GM10248 (cell line): Measurements from ENCODE around the gene PANK3.
"Not testable (repeated sequence)": the region's sequence is repeated elsewhere in the genome, so short reads cannot be mapped to it uniquely, and the experiment has no call there.

Experiments used
- CTCF ChIA-PET: fragments of 300-600 bp; sonication (Branson Sonifier 250); formaldehyde crosslinking; extraction: SDS; loops from one replicate; lab custom pipeline; 2021; ENCODE audit warnings: antibody characterized with exemption; lab: Yijun Ruan, JAX
- POLR2A ChIA-PET: fragments of 350-650 bp; sonication (Branson Sonifier 250); formaldehyde crosslinking; extraction: SDS; loops from one replicate; lab custom pipeline; 2020; ENCODE audit warnings: antibody characterized with exemption; lab: Yijun Ruan, JAX
- DNase-seq: peaks from one replicate; pipeline ENCODE4 v3.0.0; 2012; ENCODE audit errors: extremely low spot score
- TF ChIP-seq, protein P1 (sequence below): IDR thresholded peaks from 2 replicates; pipeline ENCODE4 v1.5.1; 2012; ENCODE audit warnings: mild to moderate bottlenecking, low read depth; ENCODE audit errors: extremely low read depth, missing control alignments, control extremely low read depth

PANK3 gene

DNA sequence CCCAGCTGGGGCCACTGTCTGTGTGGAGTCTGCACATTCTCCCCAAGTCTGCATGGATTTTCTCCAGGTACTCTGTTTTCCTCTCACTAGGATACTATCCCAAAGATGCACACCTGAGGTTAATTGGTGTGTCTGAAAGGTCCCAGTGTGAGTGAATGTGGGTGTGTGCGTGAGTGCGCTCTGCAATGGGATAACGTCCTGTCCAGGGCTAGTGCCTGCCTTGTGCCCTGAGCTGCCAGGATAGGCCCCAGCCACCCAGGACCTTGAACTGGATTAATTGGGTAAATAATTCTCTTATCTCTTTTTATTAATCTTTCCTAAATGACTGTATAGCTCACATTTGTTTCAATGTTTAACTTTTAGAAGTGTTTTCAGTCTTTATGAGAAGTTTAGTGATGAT lies 11.5 kb upstream of the PANK3 start:
- CTCF ChIA-PET: interaction anchor here (2.0 kb wide), 1 partner anchor 10 kb away, joined by 6 read pairs; no protein-coding TSS in a partner anchor
- TF ChIP-seq, protein P1, sequence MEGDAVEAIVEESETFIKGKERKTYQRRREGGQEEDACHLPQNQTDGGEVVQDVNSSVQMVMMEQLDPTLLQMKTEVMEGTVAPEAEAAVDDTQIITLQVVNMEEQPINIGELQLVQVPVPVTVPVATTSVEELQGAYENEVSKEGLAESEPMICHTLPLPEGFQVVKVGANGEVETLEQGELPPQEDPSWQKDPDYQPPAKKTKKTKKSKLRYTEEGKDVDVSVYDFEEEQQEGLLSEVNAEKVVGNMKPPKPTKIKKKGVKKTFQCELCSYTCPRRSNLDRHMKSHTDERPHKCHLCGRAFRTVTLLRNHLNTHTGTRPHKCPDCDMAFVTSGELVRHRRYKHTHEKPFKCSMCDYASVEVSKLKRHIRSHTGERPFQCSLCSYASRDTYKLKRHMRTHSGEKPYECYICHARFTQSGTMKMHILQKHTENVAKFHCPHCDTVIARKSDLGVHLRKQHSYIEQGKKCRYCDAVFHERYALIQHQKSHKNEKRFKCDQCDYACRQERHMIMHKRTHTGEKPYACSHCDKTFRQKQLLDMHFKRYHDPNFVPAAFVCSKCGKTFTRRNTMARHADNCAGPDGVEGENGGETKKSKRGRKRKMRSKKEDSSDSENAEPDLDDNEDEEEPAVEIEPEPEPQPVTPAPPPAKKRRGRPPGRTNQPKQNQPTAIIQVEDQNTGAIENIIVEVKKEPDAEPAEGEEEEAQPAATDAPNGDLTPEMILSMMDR: no peak
- POLR2A ChIA-PET: no interaction called here
- no peak for DNase-seq

DNA sequence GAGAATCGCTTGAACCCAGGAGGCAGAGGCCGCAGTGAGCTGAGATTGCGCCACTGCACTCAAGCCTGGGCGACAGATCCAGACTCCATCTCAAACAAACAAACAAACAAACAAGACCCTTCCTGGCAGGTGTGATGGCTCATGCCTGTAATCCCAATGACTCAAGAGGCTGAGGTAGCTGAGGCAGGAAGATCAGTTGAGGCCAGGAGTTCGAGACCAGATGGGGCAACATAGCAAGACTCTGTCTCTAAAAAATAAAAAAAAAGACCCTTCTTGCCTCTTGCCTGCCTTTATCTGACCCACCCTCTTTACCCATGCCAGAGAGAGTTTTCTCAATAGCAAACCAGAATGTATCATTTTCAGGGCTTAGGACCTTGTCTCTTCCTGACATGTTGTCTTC lies 8.8 kb upstream of the PANK3 start:
- TF ChIP-seq, protein P1: no peak
- no peak for DNase-seq
- CTCF ChIA-PET: no interaction called here
- POLR2A ChIA-PET: no interaction called here

DNA sequence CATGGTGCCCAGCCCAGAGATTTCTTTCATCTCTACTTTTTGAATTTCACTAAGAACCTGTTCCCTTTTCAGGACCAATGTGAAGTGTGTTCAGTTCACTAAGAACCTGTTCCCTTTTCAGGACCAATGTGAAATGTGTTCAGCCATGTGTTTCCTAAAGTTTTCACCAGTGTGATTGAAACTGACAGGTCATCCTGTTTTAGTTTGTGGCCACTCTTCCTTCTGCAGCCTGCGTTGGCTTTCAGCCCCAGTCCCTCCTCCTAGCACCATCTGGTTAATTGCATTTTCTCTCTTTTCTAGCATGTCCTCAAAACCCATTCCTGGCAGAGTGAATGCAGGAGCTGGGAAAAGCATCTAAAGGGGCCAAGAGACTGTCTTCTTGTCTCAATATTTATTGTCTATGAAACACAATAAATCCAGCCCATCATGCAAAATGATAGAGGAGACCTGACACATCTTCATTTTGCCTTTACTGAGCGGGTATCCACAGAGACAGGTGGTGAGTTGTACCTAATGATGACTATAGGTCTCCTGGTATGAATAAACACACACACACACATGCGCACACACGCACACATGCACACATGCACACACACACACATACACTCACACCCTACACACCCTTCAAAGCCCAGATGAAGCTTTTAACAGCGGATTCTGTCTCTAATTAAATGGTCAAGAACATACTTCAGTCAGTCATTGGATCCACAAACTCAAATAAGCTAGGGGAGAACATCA lies 6.1 kb upstream of the PANK3 start:
- TF ChIP-seq, protein P1: no peak
- ChIA-PET POLR2A (no interaction called here), CTCF (no interaction called here)
- no peak for DNase-seq

DNA sequence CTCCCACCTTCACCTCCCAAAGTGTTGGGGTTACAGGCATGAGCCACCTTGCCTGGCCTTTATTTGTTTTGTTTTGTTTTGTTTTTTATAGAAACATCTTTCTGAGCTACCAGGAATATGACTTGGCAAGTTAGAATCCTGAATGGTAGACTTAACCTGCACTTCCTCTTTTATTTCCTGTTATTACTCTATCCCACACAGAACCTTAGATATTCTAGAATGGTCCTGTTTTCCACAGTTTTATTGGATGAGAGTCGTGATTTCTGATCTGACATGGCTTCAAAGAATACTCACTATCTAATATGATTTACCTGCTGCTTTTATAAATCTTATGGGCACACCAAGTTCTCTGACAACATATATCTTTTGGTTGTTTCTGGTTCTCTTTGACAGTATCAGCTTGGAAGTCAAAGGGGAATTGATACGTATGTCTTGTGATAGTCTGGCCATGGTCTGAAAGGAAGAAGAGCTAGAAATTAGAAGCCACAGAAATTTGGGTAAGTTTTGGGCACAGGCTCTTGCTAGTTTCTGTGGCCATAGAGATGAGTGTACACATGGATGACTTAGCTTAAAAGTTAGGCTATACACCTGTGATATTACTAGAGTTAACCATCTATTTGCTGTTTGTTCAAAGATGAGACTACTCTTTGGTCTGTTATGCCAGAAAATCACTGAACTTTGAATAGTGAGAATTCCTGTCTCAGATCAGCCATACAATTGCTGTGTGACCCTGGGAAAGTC lies 4.7 kb upstream of the PANK3 start:
- DNase-seq: no peak
- TF ChIP-seq, protein P1: no peak
- ChIA-PET CTCF (interaction anchor here (1.7 kb wide), 1 partner anchor 8 kb away, joined by 4 read pairs; no protein-coding TSS in a partner anchor), POLR2A (no interaction called here)

DNA sequence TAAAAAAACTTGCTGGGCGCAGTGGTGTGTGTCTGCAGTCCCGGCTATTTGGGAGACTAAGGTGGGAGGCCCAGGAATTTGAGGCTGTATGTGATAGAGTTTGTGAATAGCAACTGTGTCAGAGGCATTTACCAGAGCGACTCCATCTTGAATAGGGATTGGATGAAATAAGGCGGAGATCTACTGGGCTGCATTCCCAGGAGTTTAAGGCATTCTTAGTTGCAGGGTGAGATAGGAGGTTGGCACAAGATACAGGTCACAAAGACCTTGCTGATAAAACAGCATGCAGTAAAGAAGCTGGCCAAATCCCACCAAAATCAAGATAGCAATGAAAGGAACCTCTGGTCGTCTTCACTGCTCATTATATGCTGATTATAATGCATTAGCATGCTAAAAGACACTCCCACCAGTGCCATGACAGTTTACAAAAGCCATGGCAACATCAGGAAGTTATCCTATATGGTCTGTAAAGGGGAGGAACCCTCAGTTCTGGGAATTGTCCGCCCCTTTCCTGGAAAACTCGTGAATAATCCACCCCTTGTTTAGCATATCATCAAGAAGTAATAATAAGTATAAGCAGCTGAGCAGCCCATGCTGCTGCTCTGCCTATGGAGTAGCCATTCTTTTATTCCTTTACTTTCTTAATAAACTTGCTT lies 1.8 kb upstream of the PANK3 start:
- CTCF ChIA-PET: interaction anchor here (1.7 kb wide), 1 partner anchor 11 kb away, joined by 6 read pairs; no protein-coding TSS in a partner anchor
- POLR2A ChIA-PET, DNase-seq: not testable (repeated sequence)

DNA sequence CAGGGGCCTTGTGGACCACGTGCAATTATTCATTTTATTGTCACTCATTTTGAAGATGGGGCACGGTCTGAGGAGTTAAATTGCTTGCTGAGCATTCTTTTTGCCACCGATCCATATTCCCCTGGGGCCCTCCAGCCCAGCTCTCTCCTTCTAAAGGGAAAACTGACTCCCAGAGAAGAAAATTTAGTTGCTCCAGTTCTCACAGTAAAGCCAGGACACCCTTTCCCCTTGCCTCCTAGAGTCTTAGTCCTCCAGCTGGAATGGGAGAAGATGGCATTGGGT lies 1.0 kb upstream of the PANK3 start:
- TF ChIP-seq, protein P1: no peak
- CTCF ChIA-PET: interaction anchor here (1.7 kb wide), 1 partner anchor 12 kb away, joined by 6 read pairs; no protein-coding TSS in a partner anchor
- DNase-seq: no peak
- POLR2A ChIA-PET: no interaction called here
